ENCODE measurements around the gene CCSAP. TPM values are rescaled to one million over a fixed set of nuclear protein-coding genes. Genes with fewer than 3 reads are reported as not detected.

The CCSAP gene
- total and polyA plus RNA-seq, 10 of the 15 experiments (the other 5 are each of a cell fraction or from before 2014, with no cell fraction given), result 0.75 to 3.4 (median 2.8) TPM

DNA sequence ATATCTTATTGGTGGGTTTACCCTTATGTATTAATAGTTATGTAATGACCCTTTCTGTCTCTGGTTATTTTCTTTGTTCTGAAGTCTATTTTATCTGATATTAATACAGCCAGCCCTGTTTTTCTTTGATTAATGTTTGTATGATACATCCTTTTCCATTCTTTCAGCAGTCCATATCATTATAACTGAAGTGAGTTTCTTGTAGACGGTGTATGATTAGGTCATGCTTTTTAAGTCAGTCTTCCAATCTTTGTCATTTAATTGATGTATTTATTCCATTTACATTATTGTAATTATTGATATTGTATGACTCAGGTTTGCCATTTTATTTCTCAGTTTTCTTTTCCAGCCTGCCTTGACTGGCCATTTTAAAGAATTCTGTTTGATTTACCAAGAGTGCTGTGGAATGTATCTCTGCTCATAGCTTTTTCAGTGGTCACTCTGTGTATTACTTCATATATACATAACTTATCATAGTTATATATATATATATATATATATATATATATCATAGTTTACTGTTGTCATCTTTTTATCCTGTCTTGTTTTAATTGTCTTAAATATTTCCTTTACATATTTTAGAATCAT is 61.4 kb downstream of the CCSAP start (continued):
- TF ChIP-seq PRDM15 (CRISPR knock-in tag; IDR thresholded peaks at IDR 0.05) (no peak), NBN (IDR thresholded peaks at IDR 0.05) (no peak), PAX8 (IDR thresholded peaks at IDR 0.05) (no peak), RUNX3 (IDR thresholded peaks at IDR 0.05; ENCODE audit: low read length) (no peak), ZSCAN29 (IDR thresholded peaks at IDR 0.05) (no peak)
- TF ChIP-seq, protein P1, sequence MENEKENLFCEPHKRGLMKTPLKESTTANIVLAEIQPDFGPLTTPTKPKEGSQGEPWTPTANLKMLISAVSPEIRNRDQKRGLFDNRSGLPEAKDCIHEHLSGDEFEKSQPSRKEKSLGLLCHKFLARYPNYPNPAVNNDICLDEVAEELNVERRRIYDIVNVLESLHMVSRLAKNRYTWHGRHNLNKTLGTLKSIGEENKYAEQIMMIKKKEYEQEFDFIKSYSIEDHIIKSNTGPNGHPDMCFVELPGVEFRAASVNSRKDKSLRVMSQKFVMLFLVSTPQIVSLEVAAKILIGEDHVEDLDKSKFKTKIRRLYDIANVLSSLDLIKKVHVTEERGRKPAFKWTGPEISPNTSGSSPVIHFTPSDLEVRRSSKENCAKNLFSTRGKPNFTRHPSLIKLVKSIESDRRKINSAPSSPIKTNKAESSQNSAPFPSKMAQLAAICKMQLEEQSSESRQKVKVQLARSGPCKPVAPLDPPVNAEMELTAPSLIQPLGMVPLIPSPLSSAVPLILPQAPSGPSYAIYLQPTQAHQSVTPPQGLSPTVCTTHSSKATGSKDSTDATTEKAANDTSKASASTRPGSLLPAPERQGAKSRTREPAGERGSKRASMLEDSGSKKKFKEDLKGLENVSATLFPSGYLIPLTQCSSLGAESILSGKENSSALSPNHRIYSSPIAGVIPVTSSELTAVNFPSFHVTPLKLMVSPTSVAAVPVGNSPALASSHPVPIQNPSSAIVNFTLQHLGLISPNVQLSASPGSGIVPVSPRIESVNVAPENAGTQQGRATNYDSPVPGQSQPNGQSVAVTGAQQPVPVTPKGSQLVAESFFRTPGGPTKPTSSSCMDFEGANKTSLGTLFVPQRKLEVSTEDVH (IDR thresholded peaks at IDR 0.05; ENCODE audit: low read depth, partially characterized antibody), result no peak

DNA sequence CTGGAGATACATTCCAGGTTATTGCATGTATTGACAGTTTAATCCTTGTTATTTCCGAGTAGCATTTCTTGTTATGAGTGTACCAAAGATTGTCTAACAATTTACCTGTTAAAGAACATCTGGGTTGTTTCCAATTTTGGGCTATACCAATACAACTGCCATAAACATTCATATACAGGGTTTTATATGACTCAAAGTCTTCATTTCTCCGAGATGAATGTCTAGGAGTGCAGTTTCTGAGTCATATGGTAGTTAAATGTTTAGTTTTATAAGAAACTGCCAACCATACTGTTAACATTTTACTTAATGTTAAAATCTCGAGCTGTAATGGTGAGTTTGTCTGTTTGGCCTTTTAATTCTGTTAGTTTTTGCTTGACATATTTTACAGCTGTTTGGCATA is 61.9 kb downstream of the CCSAP start:
- 0 out of 2 replicates have a peak, but pooled peaks cover 2% of the 10 kb centered on the region for H4K20me1 ChIP-seq (ENCODE audit: control insufficient read depth, insufficient read depth)
- no peak for FAIRE-seq
- H3K4me2 ChIP-seq (ENCODE audit: control insufficient read depth, insufficient read depth), result no peak overlapping the region
- CTCF ChIA-PET, result no interaction called here
- no TSS peak for BruUV-seq (replicated peaks)
- H3K4me3 ChIP-seq, result no peak overlapping the region
- H3K9me3 ChIP-seq (replicated peaks; ENCODE audit: control insufficient read depth, insufficient read depth, low read length), result no peaks in the 10 kb centered on the region
- in situ Hi-C loops (cut with MboI), result no loop called here
- POLR2A ChIA-PET, result no interaction called here
- intact Hi-C loops (cut with micrococcal nuclease; ENCODE audit: unreplicated experiment), result no loop called here
- no peak overlapping the region for H2AFZ ChIP-seq (ENCODE audit: control insufficient read depth, low read depth, low read length)
- no peaks in the 10 kb centered on the region for H3K27me3 ChIP-seq (replicated peaks in 1 of 2; ENCODE audit: control insufficient read depth in 2 of 2, insufficient read depth in 2 of 2, low read length in 1 of 2)
- H3K36me3 ChIP-seq (ENCODE audit: control insufficient read depth in 2 of 2, insufficient read depth in 2 of 2, low read length in 1 of 2), result no peaks in the 10 kb centered on the region
- no peak for ATAC-seq
- SMC1A ChIA-PET (ENCODE audit: uncharacterized antibody, unreplicated experiment), result no interaction called here
- no peak for DNase-seq (ENCODE audit: low read depth, low spot score)
- WGBS (ENCODE audit: insufficient coverage, insufficient replicate concordance, low lambda C conversion rate, missing lambda C conversion rate), result 52% methylated on average over 3 of the region's 3 CpGs
- H3K9ac ChIP-seq (ENCODE audit: control insufficient read depth, insufficient read depth, low read length), result no peak overlapping the region
- H3K4me1 ChIP-seq (ENCODE audit: control insufficient read depth, insufficient read depth, low read length), result 0 out of 2 replicates have a peak, but pooled peaks cover 2% of the 10 kb centered on the region
- RAD21 ChIA-PET (ENCODE audit: unreplicated experiment), result no interaction called here
- H3K79me2 ChIP-seq (ENCODE audit: control insufficient read depth, insufficient read depth, low read length), result no peaks in the 10 kb centered on the region; the same call in none of the 2 replicates
- no peak overlapping the region for H3K27ac ChIP-seq (ENCODE audit: control insufficient read depth, insufficient read depth)
- TF ChIP-seq NFIC (IDR thresholded peaks at IDR 0.05; ENCODE audit: low read depth, low read length), result 0 out of 2 replicates have a peak, but pooled peaks have one; percentile 32
- no peak for TF ChIP-seq SMC3 (IDR thresholded peaks at IDR 0.05; ENCODE audit: borderline replicate concordance, low read length)
- no peak for TF ChIP-seq PAX5 (IDR thresholded peaks at IDR 0.05; ENCODE audit: borderline replicate concordance, low read depth, low read length)
- no peak for TF ChIP-seq NFYB (IDR thresholded peaks at IDR 0.05; ENCODE audit: insufficient read depth, low read depth, low read length)
- no peak for TF ChIP-seq IRF3 (IDR thresholded peaks at IDR 0.05)
- peak; percentile 71 for TF ChIP-seq JUNB (IDR thresholded peaks at IDR 0.05)
- TF ChIP-seq USF2 (IDR thresholded peaks at IDR 0.05; ENCODE audit: borderline replicate concordance, low read depth, low read length), result no peak
- TF ChIP-seq POLR2A (IDR thresholded peaks at IDR 0.05; ENCODE audit: low read depth, low read length), result no peak
- no peak for TF ChIP-seq CBX3 (IDR thresholded peaks at IDR 0.05; ENCODE audit: borderline replicate concordance, low read depth)
- no peak for TF ChIP-seq MAX (IDR thresholded peaks at IDR 0.05; ENCODE audit: low read depth, low read length)

Measured in GM12878 (cell line).